GM13977 (cell line): ENCODE data around the gene GNL2.
A peak's percentile ranks its signal among the peaks of the same experiment; 100 is the strongest.
"Not testable (repeated sequence)": the region's sequence is repeated elsewhere in the genome, so short reads cannot be mapped to it uniquely, and the experiment has no call there.

Experiments
- DNase-seq: peaks from one replicate; pipeline ENCODE4 v3.0.0; 2012; ENCODE audit warnings: low spot score
- CTCF ChIP-seq: IDR thresholded peaks from 2 replicates; pipeline ENCODE4 v1.5.1; 2012; ENCODE audit warnings: mild to moderate bottlenecking, control low read depth; ENCODE audit not compliant: insufficient read depth; ENCODE audit errors: extremely low read depth, missing control alignments
- in situ Hi-C: fragments of 300-500 bp; cut with MboI; formaldehyde crosslinking; loops from one replicate; pipeline ENCODE4 v1.12.0; 2022; ENCODE audit warnings: low sequenced_read_pairs, low pct_unique_long_range_greater_than_20kb, mixed read lengths, inconsistent platforms; ENCODE audit not compliant: unreplicated experiment

Gene GNL2

GRCh38 chr1:37560401-37561132 lies 35.2 kb downstream of the GNL2 start:
- no peak for DNase-seq
- TF ChIP-seq CTCF: no peak
- in situ Hi-C loops: loop anchor here (25.0 kb wide), 1 partner anchor 302 kb away; the partner anchor contains the start of gene MTF1

- in situ Hi-C loops: loop anchor here (25.0 kb wide), 1 partner anchor 302 kb away; the partner anchor contains the start of gene MTF1
- not testable (repeated sequence) for DNase-seq
Measured at GRCh38 chr1:37559957-37560379, 35.8 kb downstream of the GNL2 start.

GRCh38 chr1:37559080-37559479 lies 36.7 kb downstream of the GNL2 start:
- in situ Hi-C loops: loop anchor here (25.0 kb wide), 1 partner anchor 303 kb away; the partner anchor contains the start of gene MTF1

GRCh38 chr1:37558411-37558810 lies 37.3 kb downstream of the GNL2 start:
- DNase-seq: no peak
- TF ChIP-seq CTCF: no peak
- in situ Hi-C loops: loop anchor here (25.0 kb wide), 1 partner anchor 304 kb away; the partner anchor contains the start of gene MTF1

More at GRCh38 chr1:37559080-37559479, 36.7 kb downstream of the GNL2 start:
- no peak for TF ChIP-seq CTCF
- DNase-seq: no peak

- no peak for DNase-seq
- TF ChIP-seq CTCF: no peak
- in situ Hi-C loops: loop anchor here (25.0 kb wide), 1 partner anchor 305 kb away; the partner anchor contains the start of gene MTF1
Measured at GRCh38 chr1:37557402-37557801, 38.3 kb downstream of the GNL2 start.

GRCh38 chr1:37556712-37557196 lies 39.0 kb downstream of the GNL2 start, which contains the start of gene DNALI1:
Gene DNALI1 (plus strand): TSS chr1:37556940. CDS start chr1:37556995, 55 bp downstream.
- in situ Hi-C loops: loop anchor here (25.0 kb wide), 1 partner anchor 306 kb away; the partner anchor contains the start of gene MTF1
- TF ChIP-seq CTCF: no peak
- peak; percentile 72 for DNase-seq
